Stimulated activated CD8-positive, alpha-beta memory T cell treated with anti-CD3 and anti-CD28 coated beads, Interleukin-4, amount 100 ng/mL, for 1 hour (primary cell): ENCODE measurements around the gene HP1BP3.

Source experiments
- DNase-seq, 2 donors: peaks; one replicate each; pipeline ENCODE4 v3.0.0-alpha.2; 2020; ENCODE audit warnings: low read depth in 2 of 2, low spot score in 1 of 2

Gene HP1BP3

DNA sequence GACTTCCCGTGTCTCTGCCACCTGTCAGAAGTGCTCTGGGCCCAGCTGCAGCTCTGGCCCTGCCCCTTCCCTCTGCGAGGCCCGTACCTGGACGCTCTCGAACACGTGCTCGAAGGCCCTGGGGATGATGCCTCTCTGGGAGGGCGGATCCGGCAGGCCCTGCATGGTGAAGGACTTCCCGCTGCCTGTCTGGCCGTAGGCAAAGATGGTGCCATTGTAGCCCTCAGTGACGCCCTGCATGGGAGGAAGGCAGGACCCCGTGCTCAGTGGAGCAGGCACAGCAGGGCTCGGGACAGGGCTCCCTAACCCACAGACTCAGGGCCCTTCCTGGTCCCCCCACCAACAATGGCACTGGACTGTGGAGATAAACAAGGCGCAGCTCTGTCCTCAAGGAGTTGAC is 71.7 kb downstream of the HP1BP3 start:
- DNase-seq: no peak

DNA sequence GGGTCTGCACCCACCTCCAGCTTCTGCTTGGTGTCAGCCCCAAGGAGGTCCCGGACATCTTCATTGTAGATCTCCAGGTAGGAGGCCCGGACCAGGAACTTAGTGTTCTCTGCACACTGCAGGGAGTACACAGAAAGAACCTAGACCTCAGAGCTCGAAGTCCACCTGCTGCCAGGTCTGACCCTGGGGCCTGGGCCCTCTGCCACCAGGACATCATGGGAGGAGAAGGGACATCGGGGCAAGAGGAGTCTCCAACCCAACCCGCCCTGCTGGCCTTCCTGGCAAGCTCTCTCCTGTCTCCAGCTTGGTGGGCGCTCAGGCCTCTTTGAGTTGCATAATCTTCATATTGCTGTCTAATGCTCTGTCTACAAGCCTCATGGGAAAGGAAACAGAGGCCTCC is 73.7 kb downstream of the HP1BP3 start:
- no peak for DNase-seq

DNA sequence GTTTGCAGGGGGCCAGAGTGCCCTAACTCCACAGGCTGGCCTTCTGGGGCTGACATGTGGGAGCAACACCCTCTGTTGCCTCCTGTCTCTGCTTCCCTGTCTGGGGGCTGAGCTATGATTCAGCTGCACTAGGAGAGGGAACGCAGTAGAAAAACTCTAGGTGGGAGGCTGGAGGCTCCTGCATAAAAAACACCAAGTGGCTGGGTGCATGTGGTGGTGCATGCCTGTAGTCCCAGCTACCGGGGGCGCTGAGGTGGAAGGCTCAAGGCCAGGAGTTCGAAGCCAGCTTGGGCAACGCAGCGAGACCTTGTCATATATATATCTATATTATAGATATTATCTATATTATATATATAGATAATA is 74.9 kb downstream of the HP1BP3 start:
- DNase-seq: no peak

DNA sequence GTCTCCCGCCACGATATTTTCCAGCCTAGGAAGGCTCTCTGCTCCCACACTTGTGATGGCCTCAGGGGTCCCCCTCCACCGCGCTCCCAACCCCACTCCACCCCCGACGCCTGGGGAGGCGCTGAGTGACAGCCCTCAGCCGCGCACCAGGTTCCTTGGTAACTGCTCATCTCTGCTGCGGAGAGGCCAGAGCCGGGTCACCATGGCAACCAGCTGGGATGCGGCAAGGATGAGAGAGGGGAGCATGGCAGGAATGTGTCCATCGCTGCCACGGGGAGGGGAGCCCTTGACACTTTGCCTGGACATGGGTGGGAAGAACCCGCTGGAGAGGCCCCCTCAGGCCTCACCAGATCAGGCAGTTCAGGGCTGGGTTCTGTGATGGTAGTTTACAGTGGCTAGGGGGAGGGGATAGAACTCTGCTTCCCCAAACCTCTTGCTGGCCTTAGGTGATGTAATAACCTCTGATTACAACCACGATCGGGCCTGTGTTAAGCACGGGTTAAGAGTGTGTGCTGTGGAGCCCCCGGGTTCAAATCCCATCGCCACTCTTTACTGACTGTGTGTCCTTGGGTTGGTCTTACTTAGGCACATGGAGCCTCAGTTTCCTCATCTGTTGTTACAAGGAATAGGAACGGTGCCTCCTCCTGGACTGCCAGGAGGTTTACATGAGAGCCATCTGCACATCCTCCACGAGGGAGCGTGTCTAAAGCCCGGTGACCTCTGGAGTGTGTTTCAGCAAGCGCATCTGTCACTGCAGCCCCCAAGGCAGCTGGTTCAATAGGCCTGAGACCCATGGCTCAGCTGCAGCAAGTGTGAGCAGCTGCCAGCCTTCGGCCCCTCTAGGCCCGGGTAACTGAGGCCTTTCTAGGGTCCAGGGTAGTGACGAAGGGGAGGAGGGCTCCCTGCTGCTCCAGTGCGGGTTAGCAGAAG is 75.6 kb downstream of the HP1BP3 start:
- no peak for DNase-seq

GRCh38 chr1:20710469-20711284 is 76.4 kb downstream of the HP1BP3 start:
- no peak for DNase-seq

DNA sequence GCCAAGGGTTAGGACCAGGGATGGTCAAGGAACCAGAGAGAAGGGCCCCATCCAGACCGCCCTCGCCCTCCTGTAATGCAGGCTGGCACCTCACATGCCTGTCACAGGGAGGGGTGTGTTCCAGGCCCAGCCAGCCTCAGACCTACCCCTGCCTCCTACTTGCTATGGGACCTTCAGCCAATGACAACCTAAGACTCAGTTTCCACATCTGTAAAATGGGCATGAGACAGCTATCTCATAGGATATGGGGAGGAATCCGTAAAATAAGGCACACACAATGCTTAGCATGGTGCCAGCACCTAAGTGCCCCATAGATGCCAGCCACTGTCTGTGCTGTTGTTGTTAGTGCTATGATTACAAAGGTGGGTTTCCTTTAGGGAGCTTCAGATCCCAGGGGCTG is 77.2 kb downstream of the HP1BP3 start:
- no peak for DNase-seq

DNA sequence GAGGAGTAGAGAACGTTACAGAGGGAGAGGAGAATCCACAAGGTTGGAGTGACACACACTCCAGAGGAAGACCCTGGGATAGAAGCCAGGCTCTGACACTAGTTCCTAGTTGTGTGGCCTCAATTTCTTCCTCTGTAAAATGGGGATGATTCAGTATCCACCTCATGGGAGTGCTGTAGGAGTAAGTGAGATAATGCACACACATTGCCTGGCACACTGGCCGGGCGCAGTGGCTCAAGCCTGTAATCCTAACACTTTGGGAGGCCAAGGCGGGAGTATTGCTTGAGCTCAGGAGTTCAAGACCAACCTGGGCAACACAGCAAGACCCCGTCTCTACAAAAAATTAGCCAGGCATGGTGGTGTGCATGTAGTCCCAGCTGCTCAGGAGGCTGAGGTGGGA is 78.2 kb downstream of the HP1BP3 start:
- no peak for DNase-seq

DNA sequence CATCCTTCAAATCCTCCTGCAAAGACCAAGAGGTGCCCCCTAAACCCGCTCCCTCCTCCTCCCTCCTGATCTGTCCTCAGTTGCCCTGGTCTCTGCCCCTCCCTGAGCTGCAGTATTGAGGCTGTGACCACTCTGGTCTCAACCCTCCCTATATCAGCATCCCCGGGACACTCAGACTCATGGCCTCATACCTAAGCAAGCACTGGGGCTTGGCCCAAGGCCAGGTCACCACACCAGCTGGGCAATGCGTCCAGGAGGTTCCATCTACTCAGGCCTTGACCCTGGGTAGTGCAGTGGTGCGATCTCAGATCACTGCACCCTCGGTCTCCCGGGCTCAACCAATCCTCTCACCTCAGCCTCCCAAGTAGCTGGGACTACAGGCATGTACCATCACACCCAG is 79.0 kb downstream of the HP1BP3 start:
- DNase-seq: no peak

DNA sequence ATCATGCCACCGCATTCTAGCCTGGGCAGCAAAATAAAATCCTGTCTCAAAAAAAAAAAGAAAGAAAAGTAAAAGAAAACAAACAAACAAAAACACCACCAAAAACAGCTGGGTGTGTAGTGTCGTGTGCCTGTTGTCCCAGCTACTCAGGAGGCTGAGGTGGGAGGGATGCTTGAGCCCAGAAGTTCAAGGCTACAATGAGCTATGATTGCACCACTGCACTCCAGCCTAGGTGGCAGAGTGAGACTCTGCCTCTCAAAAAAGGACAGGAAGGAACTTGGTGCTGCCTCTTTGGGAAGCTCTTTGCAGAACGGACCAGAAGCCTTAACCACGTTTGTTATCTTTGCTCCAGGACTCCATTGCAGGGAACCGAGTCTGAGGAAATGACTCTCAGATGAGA is 80.3 kb downstream of the HP1BP3 start:
- no peak for DNase-seq

GRCh38 chr1:20705203-20705755 is 81.8 kb downstream of the HP1BP3 start:
- DNase-seq: no peak

DNA sequence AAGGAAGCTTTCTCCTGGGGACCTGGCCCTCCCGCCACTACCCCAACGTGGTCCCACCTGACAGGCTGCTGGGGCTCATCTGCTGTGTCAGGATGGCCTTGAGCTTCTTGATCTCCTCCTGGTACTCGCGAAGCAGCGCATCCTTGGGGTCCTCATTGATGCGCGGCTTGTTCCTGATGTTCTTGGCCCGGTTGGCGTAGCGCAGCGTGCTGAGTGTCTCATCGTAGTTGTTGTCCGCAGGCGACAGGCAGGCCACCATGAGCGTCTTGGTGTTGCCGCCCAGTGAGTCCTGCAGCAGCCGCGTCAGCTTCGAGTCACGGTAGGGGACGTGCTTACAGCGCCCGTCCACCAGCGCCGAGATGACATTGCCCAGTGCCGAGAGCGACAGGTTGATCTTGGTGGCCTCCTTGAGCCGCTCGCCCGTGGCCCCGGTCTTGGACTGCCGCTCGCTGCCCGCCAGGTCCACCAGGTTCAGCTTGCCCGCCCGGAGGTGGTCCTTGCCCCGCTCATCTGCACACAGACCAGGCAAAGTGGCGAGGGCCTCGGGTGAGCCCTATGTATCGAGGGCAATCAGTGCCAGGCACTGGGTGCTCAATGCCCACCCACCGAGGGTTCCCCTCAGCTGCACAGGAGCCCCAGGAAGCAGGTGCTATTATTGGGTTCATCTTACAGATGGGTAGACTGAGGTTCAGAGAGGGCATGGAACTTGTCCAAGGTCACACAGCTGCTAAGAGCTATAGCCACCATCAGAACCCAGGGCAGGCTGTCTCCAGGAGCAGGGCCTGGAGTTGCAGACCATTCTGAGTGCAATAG is 82.5 kb downstream of the HP1BP3 start:
- no peak for DNase-seq

GRCh38 chr1:20703124-20703756 is 83.9 kb downstream of the HP1BP3 start:
- no peak for DNase-seq

DNA sequence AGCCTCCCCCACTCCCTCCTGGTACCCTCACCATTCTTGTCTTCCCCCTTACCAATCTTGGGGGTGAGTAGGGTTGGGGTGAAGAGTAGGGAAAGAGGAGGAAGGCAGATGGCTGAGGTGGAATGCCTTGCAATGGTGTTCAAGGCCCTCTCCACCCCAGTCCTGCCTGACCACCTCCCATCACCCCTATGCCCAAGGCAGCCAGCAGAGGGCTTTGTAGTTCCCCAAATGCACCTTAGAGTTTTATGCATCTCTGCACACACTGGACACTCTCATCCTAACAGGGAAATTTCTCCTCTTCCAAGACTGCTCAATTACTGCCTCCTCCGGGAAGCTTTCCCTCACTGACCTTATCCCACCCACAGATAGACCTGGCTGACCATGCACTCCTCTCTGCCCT is 84.7 kb downstream of the HP1BP3 start:
- DNase-seq: no peak

GRCh38 chr1:20701847-20702246 is 85.3 kb downstream of the HP1BP3 start:
- DNase-seq: no peak

- DNase-seq: no peak
These were observed 85.7 kb downstream of the HP1BP3 start for GRCh38 chr1:20701446-20701845.

DNA sequence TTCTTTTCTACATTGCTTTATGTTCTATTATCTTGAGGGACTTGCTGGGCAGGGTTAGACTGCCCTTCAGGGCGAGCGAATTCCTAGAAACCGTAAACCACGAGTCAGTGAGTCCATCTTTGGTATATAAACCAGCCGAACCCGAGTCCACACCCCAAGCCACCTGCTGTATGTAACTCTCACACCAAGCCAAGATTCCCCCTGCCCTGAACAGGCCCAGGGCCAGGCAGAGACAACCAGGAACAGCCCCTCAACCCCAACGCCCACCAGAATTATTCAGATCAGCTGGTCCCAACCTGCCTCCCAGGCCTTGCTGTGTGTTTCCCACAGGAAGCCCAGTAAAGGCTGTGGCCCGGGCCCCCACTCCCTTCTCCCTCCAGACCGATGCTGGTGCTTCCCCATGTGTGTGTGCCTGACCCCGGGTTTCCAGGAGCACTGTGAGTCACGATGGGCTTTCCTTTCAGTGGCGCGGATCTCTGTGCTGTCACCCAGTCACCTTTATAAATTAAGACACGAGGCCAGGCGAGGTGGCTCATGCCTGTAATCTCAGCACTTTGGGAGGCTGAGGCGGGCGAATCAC is 86.4 kb downstream of the HP1BP3 start:
- DNase-seq: no peak

GRCh38 chr1:20699558-20699957 is 87.5 kb downstream of the HP1BP3 start:
- DNase-seq: no peak

DNA sequence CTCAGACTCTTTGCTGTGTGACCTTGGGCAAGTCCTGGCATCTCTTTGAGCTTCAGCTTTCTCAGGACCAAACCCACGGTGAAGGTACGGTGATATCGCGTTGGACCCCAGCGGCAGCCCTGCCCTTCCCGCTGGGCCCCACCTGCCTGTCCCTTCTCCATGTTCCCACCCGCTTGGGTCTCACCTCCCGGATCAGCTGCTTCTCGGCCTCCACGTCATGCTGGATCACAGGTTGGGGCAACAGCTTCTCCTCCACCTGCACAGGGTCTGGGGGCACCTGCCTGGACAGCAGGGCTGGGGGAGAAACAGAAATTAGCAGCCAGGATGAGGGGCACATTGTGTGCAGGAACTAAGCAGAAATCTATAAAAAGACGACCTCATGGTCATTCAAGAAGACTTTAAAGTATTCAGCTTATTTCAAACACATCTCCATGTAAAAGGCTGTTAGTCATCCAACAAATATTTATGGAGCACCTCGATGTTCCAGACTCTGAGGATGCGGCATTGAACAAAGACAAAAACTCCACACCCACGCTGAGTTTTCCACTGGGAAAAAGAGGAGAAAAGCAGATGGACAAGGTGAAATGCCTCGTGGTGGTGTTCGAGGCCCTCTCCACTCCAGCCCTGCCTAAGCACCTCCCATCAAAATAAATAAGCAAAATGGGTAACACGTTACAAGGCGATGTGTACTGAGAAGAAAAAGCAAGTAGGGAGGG is 88.8 kb downstream of the HP1BP3 start:
- no peak for DNase-seq

- no peak for DNase-seq
These were observed 89.5 kb downstream of the HP1BP3 start for GRCh38 chr1:20697563-20697962.
